HCT116 (cell line): ENCODE results near the gene NEO1. TPM values are rescaled to one million over a fixed set of nuclear protein-coding genes. Genes with fewer than 3 reads are reported as not detected.

Experiments
- CEBPB ChIP-seq: IDR thresholded peaks from 2 replicates; pipeline ENCODE4 v1.6.1; 2012; ENCODE audit warnings: low read depth
- EZH2phosphoT487 ChIP-seq: fragments of 200-600 bp; IDR thresholded peaks from 2 replicates; pipeline ENCODE4 v1.6.1; 2018; ENCODE audit warnings: antibody characterized with exemption, borderline replicate concordance
- POLR2AphosphoS5 ChIP-seq: IDR thresholded peaks from 2 replicates; pipeline ENCODE4 v1.6.1; 2011; ENCODE audit warnings: mild to moderate bottlenecking, low read depth, low read length, moderate library complexity
- YY1 ChIP-seq: IDR thresholded peaks from 2 replicates; pipeline ENCODE4 v1.6.1; 2011; ENCODE audit warnings: low read length, low read depth, moderate library complexity, mild to moderate bottlenecking; ENCODE audit not compliant: insufficient replicate concordance; ENCODE audit errors: extremely low read depth
- total RNA-seq: library from RNA; stranded (reverse); gene quantifications from one replicate; pipeline ENCODE4 v1.2.1, GENCODE V29; 2021; ENCODE audit not compliant: unreplicated experiment
- TF ChIP-seq, protein P1 (sequence below), 3 experiments: fragments of 200-600 bp in 1 of 3; sonication (generic) in 1 of 3; IDR thresholded peaks in 2 of 3; conservative IDR thresholded peaks in 1 of 3; 2 replicates each; pipeline ENCODE4 v1.5.1; 2012 to 2017; ENCODE audit warnings: low read depth in 2 of 3, low read length in 2 of 3, antibody characterized with exemption in 1 of 3, borderline replicate concordance in 1 of 3, control low read depth in 1 of 3, mild to moderate bottlenecking in 1 of 3, mixed read lengths in 1 of 3, mixed run types in 1 of 3, moderate library complexity in 1 of 3; ENCODE audit not compliant: insufficient read depth in 1 of 3
- TF ChIP-seq, protein P2 (sequence below): IDR thresholded peaks from 2 replicates; pipeline ENCODE4 v1.6.1; 2012
- TF ChIP-seq, protein P3 (sequence below): IDR thresholded peaks from 2 replicates; pipeline ENCODE4 v1.6.1; 2012
- TF ChIP-seq, protein P4 (sequence below): IDR thresholded peaks from 2 replicates; pipeline ENCODE4 v1.6.1; 2012; ENCODE audit warnings: low read depth

Gene NEO1
- total RNA-seq, 1 experiment from 2014 or later: 30.0 TPM

DNA sequence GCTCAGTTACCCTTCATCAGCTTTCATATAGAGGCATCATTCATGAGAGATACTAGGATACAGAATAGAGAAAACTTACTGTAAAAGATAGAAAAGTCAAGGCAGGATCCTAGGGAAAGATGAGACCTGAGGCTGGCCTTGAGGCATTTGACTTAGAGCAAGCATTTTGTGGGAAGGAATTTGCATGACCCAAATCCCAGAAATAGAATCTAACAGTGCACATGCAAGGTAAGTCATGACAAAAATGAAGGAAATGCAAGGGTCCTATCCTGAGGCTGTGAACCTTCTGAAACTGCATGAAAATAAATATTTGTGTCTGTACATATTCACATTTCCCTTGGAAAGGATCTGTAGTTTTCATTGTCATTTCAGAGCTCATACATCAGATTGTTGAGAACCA lies 194.2 kb downstream of the NEO1 start (continued):
- TF ChIP-seq, protein P1, sequence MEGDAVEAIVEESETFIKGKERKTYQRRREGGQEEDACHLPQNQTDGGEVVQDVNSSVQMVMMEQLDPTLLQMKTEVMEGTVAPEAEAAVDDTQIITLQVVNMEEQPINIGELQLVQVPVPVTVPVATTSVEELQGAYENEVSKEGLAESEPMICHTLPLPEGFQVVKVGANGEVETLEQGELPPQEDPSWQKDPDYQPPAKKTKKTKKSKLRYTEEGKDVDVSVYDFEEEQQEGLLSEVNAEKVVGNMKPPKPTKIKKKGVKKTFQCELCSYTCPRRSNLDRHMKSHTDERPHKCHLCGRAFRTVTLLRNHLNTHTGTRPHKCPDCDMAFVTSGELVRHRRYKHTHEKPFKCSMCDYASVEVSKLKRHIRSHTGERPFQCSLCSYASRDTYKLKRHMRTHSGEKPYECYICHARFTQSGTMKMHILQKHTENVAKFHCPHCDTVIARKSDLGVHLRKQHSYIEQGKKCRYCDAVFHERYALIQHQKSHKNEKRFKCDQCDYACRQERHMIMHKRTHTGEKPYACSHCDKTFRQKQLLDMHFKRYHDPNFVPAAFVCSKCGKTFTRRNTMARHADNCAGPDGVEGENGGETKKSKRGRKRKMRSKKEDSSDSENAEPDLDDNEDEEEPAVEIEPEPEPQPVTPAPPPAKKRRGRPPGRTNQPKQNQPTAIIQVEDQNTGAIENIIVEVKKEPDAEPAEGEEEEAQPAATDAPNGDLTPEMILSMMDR (IDR thresholded peaks at IDR 0.05 in 2 of 3, conservative IDR thresholded peaks at IDR 0.05 in 1 of 3; ENCODE audit: borderline replicate concordance in 1 of 3, insufficient read depth in 1 of 3, low read depth in 2 of 3, low read length in 2 of 3): no peak
- no peak for TF ChIP-seq EZH2phosphoT487
- no peak for TF ChIP-seq POLR2AphosphoS5
- TF ChIP-seq, protein P2, sequence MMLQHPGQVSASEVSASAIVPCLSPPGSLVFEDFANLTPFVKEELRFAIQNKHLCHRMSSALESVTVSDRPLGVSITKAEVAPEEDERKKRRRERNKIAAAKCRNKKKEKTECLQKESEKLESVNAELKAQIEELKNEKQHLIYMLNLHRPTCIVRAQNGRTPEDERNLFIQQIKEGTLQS: no peak
- no peak for TF ChIP-seq YY1
- no peak for TF ChIP-seq CEBPB
- TF ChIP-seq, protein P3, sequence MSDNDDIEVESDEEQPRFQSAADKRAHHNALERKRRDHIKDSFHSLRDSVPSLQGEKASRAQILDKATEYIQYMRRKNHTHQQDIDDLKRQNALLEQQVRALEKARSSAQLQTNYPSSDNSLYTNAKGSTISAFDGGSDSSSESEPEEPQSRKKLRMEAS: no peak
- TF ChIP-seq, protein P4, sequence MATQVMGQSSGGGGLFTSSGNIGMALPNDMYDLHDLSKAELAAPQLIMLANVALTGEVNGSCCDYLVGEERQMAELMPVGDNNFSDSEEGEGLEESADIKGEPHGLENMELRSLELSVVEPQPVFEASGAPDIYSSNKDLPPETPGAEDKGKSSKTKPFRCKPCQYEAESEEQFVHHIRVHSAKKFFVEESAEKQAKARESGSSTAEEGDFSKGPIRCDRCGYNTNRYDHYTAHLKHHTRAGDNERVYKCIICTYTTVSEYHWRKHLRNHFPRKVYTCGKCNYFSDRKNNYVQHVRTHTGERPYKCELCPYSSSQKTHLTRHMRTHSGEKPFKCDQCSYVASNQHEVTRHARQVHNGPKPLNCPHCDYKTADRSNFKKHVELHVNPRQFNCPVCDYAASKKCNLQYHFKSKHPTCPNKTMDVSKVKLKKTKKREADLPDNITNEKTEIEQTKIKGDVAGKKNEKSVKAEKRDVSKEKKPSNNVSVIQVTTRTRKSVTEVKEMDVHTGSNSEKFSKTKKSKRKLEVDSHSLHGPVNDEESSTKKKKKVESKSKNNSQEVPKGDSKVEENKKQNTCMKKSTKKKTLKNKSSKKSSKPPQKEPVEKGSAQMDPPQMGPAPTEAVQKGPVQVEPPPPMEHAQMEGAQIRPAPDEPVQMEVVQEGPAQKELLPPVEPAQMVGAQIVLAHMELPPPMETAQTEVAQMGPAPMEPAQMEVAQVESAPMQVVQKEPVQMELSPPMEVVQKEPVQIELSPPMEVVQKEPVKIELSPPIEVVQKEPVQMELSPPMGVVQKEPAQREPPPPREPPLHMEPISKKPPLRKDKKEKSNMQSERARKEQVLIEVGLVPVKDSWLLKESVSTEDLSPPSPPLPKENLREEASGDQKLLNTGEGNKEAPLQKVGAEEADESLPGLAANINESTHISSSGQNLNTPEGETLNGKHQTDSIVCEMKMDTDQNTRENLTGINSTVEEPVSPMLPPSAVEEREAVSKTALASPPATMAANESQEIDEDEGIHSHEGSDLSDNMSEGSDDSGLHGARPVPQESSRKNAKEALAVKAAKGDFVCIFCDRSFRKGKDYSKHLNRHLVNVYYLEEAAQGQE: no peak
